Mucosa of gallbladder (tissue), 1 donor: ENCODE measurements around the gene TWNK. TPM values are rescaled to one million over a fixed set of nuclear protein-coding genes. Genes with fewer than 3 reads are reported as not detected.

Experiments used
- DNase-seq: peaks from one replicate; pipeline ENCODE4 v3.0.0-alpha.2; 2020; ENCODE audit warnings: low spot score
- total RNA-seq: library from RNA; stranded (reverse); gene quantifications from one replicate; pipeline ENCODE4 v1.2.1, GENCODE V29; 2021
- donor health status: DM: no; HTN: no; CAD: no.

TWNK gene
- total RNA-seq, 1 donor from 2014 or later = 5.7 TPM

- DNase-seq = no peak
These were observed 24.4 kb downstream of the TWNK start for GRCh38 chr10:101011517-101012423.

- peak; percentile 93 for DNase-seq
These were observed 25.4 kb downstream of the TWNK start for GRCh38 chr10:101012525-101013364.

GRCh38 chr10:101013365-101013825 lies 26.1 kb downstream of the TWNK start:
- no peak for DNase-seq

- peak; percentile 87 for DNase-seq
These were observed 27.0 kb downstream of the TWNK start for GRCh38 chr10:101014230-101014884.

GRCh38 chr10:101014966-101015581 lies 27.7 kb downstream of the TWNK start:
- DNase-seq = no peak

- DNase-seq = no peak
These were observed 28.2 kb downstream of the TWNK start for GRCh38 chr10:101015582-101015973.

- no peak for DNase-seq
These were observed 29.5 kb downstream of the TWNK start for GRCh38 chr10:101016814-101017213.

GRCh38 chr10:101018118-101018599 lies 30.8 kb downstream of the TWNK start:
- DNase-seq = no peak

- DNase-seq = peak; percentile 85
These were observed 31.5 kb downstream of the TWNK start for GRCh38 chr10:101018600-101019439.

- DNase-seq = no peak
These were observed 32.0 kb downstream of the TWNK start for GRCh38 chr10:101019440-101019703.

- no peak for DNase-seq
These were observed 33.2 kb downstream of the TWNK start for GRCh38 chr10:101020427-101021075.

GRCh38 chr10:101021239-101021638 lies 33.9 kb downstream of the TWNK start:
- DNase-seq = no peak

GRCh38 chr10:101021692-101022251 lies 34.4 kb downstream of the TWNK start:
- DNase-seq = no peak

- no peak for DNase-seq
These were observed 35.8 kb downstream of the TWNK start for GRCh38 chr10:101022967-101023705.

GRCh38 chr10:101027106-101027720 lies 39.9 kb downstream of the TWNK start:
- no peak for DNase-seq

- no peak for DNase-seq
These were observed 41.3 kb downstream of the TWNK start for GRCh38 chr10:101028446-101029337.

GRCh38 chr10:101029520-101030295 lies 42.4 kb downstream of the TWNK start:
- no peak for DNase-seq
